GM18507 (cell line): ENCODE measurements around the gene XPO6.

Experiments
- DNase-seq: peaks from one replicate; pipeline ENCODE4 v3.0.0; 2011; ENCODE audit warnings: low read depth; ENCODE audit not compliant: insufficient read length; ENCODE audit errors: extremely low spot score
- FAIRE-seq: peaks from 2 replicates; lab custom pipeline; 2011; peaks lifted over from hg19 to GRCh38; lab: Jason Lieb, UNC

The XPO6 gene

GRCh38 chr16:28162326-28162877 lies 49.4 kb downstream of the XPO6 start:
- DNase-seq (no peak), FAIRE-seq (no peak)

GRCh38 chr16:28161626-28162025 lies 50.1 kb downstream of the XPO6 start:
- no peak for DNase-seq
- FAIRE-seq: no peak

DNA sequence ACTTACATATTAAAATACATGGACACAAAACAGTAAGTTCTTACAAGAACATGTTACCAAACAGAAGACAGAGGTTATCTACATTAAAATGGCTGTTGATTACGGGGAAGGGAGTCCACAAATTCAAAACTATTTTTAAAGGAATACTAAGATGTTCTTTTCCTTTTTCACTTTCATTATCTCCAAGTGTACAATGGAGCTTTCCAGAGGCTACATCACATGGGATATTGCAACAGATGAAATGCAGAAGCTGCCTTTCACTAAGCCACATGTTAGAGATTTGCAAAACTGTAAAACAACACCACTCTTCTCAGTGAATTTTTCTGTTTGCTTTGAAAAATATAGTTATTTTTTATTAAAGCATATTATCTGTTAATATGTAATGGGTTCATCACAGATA lies 53.6 kb downstream of the XPO6 start:
- DNase-seq: no peak
- no peak for FAIRE-seq

DNA sequence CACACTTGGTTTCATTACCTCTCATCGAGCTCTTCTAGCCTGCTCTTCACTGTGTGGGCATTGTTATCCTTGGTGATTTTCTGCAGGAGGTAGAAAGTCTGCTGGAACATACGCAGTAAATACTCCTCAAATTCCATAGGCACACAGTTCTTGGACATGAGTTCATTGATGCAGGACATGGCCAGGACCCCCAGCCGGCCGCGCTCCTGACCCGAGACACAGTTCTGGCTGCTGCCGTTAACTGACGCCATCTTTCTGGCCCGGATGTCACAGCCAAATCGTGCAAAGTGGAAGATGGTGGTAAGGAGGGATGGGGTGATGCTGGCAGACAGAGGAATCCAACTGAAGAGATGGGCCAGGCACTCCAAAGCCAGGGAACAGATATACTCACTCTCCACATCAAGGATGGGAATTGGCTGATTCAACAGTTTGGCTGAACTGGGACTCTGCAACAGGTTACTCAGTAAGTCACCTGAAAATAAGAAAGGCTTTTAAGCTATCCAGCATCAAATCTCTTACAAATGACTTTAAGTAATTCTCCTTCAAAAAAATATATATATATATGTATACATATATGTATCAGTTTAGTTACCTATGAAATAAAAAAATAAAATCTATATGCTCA lies 55.6 kb downstream of the XPO6 start:
- DNase-seq (no peak), FAIRE-seq (no peak)

DNA sequence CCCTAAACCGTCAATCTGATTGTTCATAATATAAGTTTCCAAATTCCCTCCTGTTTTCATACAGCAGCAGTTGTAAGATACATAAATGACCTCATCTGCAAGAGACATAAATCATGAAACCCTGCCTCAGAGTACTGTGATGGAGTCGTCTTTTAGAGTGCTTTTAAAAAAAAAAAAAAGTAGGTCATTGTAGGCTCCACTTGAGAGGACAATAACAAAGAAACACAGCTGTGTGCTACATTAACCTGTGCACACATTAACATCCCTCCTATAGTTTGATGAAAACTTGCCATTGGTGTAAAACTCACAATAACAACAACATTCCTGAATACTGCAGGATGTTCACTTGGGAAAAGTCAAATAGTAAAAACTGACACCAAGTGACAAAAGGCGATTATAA lies 56.5 kb downstream of the XPO6 start:
- no peak for DNase-seq
- no peak for FAIRE-seq

- DNase-seq: no peak
- no peak for FAIRE-seq
Measured at GRCh38 chr16:28151180-28151579, 60.6 kb downstream of the XPO6 start.

- FAIRE-seq (no peak), DNase-seq (no peak)
Measured at GRCh38 chr16:28149011-28149888, 62.5 kb downstream of the XPO6 start.

GRCh38 chr16:28146536-28146935 lies 65.2 kb downstream of the XPO6 start:
- no peak for FAIRE-seq
- no peak for DNase-seq

- FAIRE-seq (no peak), DNase-seq (no peak)
Measured at GRCh38 chr16:28145796-28146195, 66.0 kb downstream of the XPO6 start.

- DNase-seq: peak; percentile 61
- peak; percentile 89 for FAIRE-seq
Measured at GRCh38 chr16:28140788-28141618, 70.8 kb downstream of the XPO6 start.

- FAIRE-seq: no peak
- no peak for DNase-seq
Measured at GRCh38 chr16:28139530-28139929, 72.2 kb downstream of the XPO6 start.

DNA sequence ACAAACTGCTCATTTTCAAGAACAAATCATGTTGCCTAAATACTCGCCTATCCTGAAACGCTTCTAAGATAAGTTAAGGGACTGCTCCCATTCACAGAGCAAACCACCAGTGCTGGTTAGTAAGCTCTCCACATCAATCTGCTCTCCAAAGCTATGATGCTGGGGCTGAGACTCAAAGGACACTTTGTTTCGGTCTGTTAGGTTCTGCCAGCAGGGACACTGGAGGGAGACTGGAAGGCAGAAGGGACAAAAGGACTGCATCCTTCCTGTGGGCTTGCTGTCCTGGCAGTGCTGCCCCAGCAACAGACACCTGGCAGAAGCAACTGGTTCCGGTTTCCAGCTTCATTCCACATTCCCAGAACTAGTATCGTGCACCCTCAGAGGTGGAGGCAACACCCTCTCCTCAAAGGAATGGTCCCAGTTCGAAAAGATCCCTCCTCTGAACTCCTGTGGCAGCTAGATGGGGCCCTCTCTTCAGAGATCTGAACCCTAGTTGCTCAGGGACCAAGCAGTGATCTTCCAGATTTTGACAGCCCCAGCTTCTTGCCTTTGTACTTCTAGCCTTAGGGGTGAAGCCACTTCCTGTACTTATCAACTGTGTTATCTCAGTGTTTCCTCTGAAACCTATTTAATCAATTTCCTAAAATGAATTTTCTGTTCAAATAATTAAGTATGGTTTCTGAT lies 74.9 kb downstream of the XPO6 start:
- no peak for FAIRE-seq
- no peak for DNase-seq

GRCh38 chr16:28133666-28134065 lies 78.1 kb downstream of the XPO6 start:
- FAIRE-seq: no peak

GRCh38 chr16:28131743-28132393 lies 79.9 kb downstream of the XPO6 start:
- DNase-seq (no peak), FAIRE-seq (no peak)

More at GRCh38 chr16:28133666-28134065, 78.1 kb downstream of the XPO6 start:
- no peak for DNase-seq

DNA sequence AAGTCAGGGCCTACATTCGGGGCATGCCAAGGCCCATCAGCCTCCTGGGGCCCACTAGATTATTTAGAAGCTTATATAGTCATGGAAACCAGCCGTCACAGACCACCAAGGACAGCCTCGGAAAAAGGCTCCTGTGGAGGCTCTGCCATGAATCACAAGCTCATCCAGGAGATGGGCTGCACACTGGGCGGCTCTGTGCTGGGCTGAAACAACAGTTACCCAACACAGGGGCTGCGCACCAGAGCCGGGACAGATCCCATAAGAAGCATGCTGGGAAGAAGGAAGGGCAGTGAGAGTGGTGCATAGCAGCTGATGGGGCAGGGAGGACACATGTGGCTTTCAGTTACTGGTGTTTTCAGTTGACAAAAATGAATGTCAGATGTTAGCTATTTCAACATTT lies 80.6 kb downstream of the XPO6 start:
- DNase-seq: no peak
- FAIRE-seq: no peak

- FAIRE-seq (no peak), DNase-seq (no peak)
Measured at GRCh38 chr16:28130099-28131088, 81.4 kb downstream of the XPO6 start.

GRCh38 chr16:28126684-28127620 lies 84.8 kb downstream of the XPO6 start:
- no peak for FAIRE-seq
- DNase-seq: no peak
